ENCODE results near the gene TNFRSF9.

DNA sequence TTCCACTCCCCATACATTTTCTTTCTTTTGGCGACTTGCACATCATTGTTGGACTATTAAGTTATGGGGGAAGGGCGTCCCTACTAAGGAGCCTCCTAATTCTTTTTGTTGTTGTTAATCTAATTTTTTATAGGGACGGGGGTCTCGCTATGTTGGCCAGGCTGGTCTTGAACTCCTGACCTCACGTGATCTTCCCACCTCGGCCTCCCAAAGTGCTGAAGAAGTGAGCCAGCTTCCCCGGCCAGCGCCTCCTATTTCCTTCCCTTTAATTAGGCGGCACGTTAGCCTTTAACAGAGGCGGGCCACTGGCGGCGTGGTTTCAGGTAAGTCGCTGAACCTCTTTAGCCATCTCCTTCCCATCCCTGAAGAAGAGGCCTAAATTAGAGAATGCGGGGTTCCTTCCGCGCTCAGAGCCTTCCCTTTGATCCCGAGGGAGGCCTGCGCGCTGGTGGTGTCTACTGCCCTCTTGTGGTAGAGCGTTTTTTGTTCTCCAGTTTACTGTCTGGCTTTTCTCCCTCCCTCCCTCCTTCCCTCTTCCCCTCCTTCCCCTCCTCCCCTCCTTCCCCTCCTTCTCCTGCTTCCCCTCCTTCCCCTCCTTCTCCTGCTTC lies 38.1 kb downstream of the TNFRSF9 start:
- peak in 1 of 2 donors; percentile 29 for TF ChIP-seq EP300 (IDR thresholded peaks at IDR 0.05)
- TF ChIP-seq, protein P1, sequence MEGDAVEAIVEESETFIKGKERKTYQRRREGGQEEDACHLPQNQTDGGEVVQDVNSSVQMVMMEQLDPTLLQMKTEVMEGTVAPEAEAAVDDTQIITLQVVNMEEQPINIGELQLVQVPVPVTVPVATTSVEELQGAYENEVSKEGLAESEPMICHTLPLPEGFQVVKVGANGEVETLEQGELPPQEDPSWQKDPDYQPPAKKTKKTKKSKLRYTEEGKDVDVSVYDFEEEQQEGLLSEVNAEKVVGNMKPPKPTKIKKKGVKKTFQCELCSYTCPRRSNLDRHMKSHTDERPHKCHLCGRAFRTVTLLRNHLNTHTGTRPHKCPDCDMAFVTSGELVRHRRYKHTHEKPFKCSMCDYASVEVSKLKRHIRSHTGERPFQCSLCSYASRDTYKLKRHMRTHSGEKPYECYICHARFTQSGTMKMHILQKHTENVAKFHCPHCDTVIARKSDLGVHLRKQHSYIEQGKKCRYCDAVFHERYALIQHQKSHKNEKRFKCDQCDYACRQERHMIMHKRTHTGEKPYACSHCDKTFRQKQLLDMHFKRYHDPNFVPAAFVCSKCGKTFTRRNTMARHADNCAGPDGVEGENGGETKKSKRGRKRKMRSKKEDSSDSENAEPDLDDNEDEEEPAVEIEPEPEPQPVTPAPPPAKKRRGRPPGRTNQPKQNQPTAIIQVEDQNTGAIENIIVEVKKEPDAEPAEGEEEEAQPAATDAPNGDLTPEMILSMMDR (IDR thresholded peaks at IDR 0.05) = peak; percentile 60 to 78 (median 71)
- no peak for TF ChIP-seq POLR2A (IDR thresholded peaks at IDR 0.05)

Measured in tibial nerve (tissue), 4 donors.